ENCODE data around the gene ARHGAP31.

DNA sequence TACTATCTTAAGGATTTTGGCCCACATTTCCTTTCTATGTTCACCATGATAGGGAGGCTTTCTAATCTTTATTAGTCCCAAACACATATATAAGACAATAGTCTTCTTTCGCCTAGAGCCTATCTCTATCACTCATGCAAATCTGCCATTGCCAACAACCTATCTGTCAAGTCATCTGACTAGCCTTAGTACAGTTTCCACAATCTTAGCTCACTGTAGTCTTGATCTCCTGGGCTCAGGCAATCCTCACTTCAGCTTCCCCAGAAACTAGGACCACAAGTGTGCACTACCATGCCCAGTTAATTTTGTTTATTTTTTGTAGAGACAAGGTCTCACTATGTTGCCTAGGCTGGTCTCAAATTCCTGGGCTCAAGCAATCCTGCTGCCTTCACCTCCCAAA is 162.3 kb downstream of the ARHGAP31 start:
- TF ChIP-seq, protein P1, sequence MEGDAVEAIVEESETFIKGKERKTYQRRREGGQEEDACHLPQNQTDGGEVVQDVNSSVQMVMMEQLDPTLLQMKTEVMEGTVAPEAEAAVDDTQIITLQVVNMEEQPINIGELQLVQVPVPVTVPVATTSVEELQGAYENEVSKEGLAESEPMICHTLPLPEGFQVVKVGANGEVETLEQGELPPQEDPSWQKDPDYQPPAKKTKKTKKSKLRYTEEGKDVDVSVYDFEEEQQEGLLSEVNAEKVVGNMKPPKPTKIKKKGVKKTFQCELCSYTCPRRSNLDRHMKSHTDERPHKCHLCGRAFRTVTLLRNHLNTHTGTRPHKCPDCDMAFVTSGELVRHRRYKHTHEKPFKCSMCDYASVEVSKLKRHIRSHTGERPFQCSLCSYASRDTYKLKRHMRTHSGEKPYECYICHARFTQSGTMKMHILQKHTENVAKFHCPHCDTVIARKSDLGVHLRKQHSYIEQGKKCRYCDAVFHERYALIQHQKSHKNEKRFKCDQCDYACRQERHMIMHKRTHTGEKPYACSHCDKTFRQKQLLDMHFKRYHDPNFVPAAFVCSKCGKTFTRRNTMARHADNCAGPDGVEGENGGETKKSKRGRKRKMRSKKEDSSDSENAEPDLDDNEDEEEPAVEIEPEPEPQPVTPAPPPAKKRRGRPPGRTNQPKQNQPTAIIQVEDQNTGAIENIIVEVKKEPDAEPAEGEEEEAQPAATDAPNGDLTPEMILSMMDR (conservative IDR thresholded peaks at IDR 0.05; ENCODE audit: low read depth, low read length) = no peak
- no peak for TF ChIP-seq EZH2 (IDR thresholded peaks at IDR 0.05; ENCODE audit: borderline replicate concordance, low read depth, low read length, poor library complexity, severe bottlenecking)
